Erythroblast (primary cell): Measurements from ENCODE around the gene NLK.
"Not testable (repeated sequence)": the region's sequence is repeated elsewhere in the genome, so short reads cannot be mapped to it uniquely, and the experiment has no call there.

ENCODE experiments used
- DNase-seq, 2 experiments: peaks; one replicate each; lab custom pipeline; 2025; lab: John Stamatoyannopoulos, UW
- GATA1 ChIP-seq: IDR thresholded peaks from 2 replicates; pipeline ENCODE4 v1.6.1; 2011; ENCODE audit warnings: low read depth, mild to moderate bottlenecking, control low read depth, low read length, moderate library complexity
- POLR2A ChIP-seq: IDR thresholded peaks from 2 replicates; pipeline ENCODE4 v1.6.1; 2011; ENCODE audit warnings: mild to moderate bottlenecking, low read length

Gene NLK

GRCh38 chr17:28071891-28072606, 29.6 kb downstream of the NLK start:
- no peak for DNase-seq
- TF ChIP-seq GATA1 = no peak
- no peak for TF ChIP-seq POLR2A

DNA sequence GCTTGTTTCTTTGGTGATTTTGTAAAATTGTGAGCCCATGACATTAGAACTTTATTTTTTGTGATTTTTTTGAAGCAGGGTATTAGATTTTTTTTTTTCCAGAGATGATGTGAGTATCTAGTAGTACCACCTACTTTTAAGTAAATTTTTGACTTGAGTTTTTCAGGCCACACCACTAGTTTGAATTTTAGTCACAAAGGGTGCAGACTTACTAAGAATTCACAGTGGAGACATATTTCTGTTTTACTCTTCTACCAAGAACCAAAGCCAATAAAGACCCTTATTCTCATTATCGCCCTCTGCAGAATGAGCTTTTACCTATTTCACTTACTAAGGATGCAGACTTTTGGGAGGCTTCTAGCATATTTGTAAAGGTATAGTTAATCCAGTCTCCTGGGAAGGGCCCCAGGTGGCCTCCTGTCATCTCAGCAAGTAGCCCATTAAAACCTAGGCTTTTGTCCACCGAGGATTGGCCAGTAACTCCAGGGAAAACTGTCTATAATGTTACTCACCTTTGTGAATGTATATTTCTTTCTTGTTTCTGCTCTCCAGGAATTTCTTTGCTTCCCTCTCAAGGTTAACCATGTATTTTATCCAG, 30.6 kb downstream of the NLK start:
- no peak for DNase-seq
- no peak for TF ChIP-seq POLR2A
- TF ChIP-seq GATA1 = no peak

DNA sequence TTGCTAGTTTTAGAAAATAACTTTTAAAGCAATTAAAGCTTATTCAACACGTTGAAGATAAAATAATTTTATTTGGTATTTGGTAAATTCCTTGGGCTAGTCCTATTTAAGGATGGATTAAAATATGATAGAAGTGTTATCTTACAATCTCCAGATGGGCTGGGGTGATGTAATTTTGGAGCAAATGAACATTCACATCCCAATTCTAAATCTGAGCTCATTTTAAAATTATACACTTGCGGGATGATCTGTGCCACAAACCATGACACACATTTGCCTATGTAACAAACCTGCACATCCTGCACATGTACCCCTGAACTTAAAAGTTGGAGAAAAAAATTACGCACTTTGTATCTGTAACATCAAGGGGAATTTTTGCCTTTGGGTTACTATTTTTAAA, 31.5 kb downstream of the NLK start:
- TF ChIP-seq POLR2A (no peak), GATA1 (no peak)

GRCh38 chr17:28076144-28076543, 33.7 kb downstream of the NLK start:
- peak in 1 of 2 experiments; percentile 15 for DNase-seq
- TF ChIP-seq POLR2A (no peak), GATA1 (no peak)

More for the DNA sequence above, 31.5 kb downstream of the NLK start:
- no peak for DNase-seq

- DNase-seq = not testable (repeated sequence)
Measured at GRCh38 chr17:28077140-28077539, 34.7 kb downstream of the NLK start.

DNA sequence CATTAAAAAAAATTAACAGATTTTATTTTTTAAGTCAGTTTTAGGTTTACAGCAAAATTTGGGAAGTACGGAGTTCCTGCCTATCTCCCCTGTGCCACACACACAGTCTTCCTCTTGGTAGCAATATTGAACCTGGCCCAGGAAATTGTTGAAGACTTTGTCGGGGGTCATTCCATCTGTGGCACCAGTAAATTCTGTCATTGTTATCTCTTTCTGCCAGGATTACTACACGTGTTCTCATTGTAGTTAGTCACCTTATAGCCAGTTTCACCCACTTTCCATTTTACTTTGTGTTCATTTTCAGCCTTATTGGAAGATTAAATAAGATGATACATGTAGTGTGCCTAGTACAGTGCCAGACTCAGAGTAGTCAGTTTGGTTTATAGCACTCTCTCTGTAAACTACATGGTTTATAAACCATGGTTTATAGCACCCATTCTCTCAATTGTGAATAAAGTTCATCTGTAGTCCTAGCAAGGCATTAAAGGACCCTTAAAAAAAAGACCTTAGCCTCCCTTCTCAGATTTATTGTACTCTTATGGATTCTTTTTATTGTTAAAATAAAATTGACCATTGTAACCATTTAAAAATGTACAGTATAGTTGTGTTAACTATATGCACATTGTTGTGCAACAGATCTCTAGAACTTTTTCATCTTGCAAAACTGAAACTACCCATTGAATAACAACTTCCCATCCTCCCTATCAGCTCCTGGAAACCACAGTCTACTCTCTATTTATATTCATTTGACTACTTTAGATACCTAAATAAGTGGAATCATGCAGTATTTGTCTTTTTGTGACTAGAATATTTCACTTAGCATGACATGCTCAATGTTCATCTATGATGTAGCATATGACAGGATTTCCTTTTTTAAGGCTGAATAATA, 36.1 kb downstream of the NLK start:
- no peak for TF ChIP-seq POLR2A
- TF ChIP-seq GATA1 = no peak
- peak in 1 of 2 experiments; percentile 46 for DNase-seq

GRCh38 chr17:28081467-28081866, 39.0 kb downstream of the NLK start:
- no peak for DNase-seq
- TF ChIP-seq GATA1 (no peak), POLR2A (no peak)

DNA sequence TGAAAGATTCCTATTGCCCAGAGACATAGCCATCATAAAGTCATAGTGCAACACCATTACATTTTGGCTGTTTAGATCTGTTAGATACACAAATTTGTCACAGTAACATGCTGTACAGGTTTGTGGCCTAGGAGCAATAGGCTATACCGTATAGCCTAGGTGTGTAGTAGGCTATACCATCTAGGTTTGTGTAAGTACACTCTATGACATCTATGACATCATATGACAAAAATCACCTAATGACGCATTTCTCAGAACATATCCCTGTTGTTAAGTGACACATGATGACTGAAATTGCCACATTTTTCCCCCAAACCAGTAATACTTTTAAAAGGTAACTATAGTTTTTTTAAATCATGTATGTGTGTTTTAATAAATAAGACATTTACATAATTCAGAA, 43.3 kb downstream of the NLK start:
- peak in 1 of 2 experiments; percentile 19 for DNase-seq
- TF ChIP-seq POLR2A (no peak), GATA1 (no peak)

DNA sequence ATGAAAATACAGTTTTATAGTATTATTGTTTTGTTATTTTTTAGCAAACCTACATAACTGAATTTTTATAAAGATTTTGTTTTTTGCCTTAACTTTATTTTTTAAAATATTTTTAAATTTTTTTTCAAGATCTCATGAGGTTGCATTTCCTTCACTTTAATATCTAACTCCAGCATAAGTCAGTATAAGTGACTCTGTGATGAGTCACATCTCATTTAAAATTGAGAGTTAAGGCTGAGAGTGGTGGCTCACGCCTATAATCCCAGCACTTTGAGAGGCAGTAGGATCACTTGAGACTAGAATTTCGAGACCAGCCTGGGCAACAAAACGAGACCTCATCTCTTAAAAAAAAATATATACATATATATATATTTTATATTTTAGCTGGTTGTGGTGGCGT, 44.0 kb downstream of the NLK start:
- DNase-seq = peak in 1 of 2 experiments; percentile 16
- TF ChIP-seq POLR2A (no peak), GATA1 (no peak)

GRCh38 chr17:28087743-28088142, 45.3 kb downstream of the NLK start:
- DNase-seq = no peak
- TF ChIP-seq GATA1 (no peak), POLR2A (no peak)

DNA sequence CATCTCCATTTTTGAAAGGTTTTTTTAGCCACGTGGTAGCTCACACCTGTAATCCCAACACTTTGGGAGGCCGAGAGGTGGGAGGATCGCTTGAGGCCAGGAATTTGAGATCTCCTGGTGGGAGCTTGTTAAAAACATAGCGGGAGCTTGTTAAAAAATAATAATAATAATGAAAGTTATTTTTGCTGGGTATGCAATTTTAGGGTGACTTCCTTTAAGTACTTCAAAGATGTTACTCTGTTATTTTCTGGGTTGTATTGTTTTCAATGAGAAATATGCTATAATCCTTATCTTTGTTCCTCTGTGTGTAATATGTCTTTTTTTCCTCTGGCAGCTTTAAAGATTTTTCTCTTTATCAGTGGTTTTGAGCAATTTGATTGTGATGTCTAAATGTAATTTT, 48.1 kb downstream of the NLK start:
- DNase-seq = no peak
- TF ChIP-seq POLR2A = no peak
- no peak for TF ChIP-seq GATA1

DNA sequence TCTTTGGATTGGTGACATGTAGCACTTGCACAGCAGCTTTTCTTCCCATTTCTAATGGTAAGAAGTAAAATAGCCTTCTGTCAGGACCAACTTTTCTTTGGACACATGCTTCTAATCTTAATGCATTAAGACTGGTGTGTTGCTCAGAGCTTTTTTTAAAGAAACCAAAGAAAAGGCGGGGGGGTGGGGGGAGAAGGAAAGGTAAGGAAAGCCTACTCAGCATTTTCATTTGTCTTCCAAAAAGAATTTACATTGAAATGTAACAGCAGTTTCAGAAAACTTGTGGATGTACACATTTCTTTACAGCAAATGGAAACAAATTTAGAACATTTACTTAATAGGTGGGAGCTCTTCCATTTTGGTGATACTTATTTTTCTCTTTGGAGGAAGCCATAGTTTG, 49.6 kb downstream of the NLK start:
- no peak for TF ChIP-seq POLR2A
- no peak for TF ChIP-seq GATA1

GRCh38 chr17:28093999-28094716, 51.7 kb downstream of the NLK start:
- no peak for DNase-seq
- TF ChIP-seq GATA1 (no peak), POLR2A (no peak)

More for the DNA sequence above, 49.6 kb downstream of the NLK start:
- no peak for DNase-seq
